Activated naive CD4-positive, alpha-beta T cell treated with Interleukin-2 at 50 U/mL for 16 hours (primary cell): ENCODE measurements around the gene FBXL7.

Source experiments
- DNase-seq: peaks from one replicate; pipeline ENCODE4 v3.0.0-alpha.2; 2020

The FBXL7 gene

DNA sequence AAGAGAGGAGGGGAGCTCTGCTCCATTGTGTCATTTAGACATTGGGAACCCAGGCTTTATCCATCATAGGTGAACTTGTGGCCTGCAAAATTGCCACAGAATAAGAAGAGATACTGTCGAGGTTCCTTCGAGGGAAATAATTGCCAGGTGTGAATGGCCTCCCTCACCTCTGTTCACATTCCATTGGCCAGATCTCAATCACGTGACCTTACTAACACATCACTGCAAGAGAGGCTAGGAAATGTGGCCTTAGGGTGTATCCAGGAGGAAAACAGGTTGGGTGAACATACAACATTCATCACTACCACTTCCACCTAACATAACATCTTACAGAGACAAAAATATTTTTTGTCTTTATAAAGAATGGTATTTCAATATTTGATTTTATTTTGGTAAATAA is 182.1 kb downstream of the FBXL7 start:
- DNase-seq = no peak

DNA sequence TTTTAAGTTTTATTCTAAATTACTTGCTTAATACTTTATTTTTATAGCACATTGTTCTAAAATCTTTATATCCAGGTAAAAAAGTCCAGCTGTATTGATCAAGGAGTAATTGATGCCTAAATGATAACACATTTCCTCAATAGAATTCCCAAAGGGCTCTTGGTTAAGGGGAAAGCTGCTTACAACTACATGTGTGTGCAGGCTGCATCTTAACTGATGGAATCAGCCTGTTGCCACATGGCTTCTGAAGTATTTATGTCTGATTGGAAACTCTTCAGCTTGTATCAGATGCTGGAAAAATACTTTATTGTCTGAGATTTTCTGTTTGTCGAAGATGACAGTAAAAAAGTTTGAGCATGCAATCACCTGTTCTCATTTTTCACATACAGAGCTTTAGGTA is 182.6 kb downstream of the FBXL7 start:
- DNase-seq = no peak

DNA sequence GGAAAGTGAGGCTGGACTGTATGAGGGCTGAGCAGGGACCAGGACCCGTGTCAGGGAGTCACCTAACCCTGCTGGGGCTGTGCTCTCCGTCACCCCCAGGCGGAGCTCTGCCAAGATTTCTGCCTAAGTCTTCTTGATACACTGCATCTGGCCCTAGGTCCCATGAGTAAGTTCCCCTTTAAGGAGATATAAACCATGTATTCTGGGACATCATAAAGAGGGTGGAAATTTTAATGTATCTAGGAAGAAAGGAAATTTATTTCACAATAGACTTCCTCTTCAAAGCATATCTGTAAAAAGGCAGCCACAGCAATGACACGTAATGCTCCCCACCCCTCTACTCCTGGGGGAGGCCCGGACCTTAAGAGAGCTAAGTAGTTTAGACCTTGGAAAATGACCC is 183.4 kb downstream of the FBXL7 start:
- no peak for DNase-seq

DNA sequence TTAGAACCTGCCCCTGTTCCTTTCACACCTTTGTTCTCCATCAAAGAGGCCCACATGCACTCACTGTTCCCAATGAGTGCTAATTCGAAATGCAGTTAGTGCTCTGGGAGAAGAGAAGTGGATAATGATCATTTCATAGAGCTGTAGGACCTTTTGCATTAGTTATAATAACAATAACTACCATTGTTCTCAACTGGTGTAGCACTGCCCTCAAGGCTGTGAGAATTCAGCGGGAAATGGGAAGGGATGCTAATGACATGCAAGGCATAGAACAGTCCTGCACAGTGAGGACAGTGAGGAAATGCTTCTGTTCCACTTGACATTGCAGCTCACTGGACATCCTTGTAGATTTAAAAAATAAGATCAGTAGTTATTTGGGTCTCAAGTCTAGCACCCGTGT is 187.4 kb downstream of the FBXL7 start:
- no peak for DNase-seq

GRCh38 chr5:15689836-15690235 is 189.9 kb downstream of the FBXL7 start:
- DNase-seq = no peak

- DNase-seq = no peak
Measured at GRCh38 chr5:15690611-15691010, 190.6 kb downstream of the FBXL7 start.

- DNase-seq = no peak
Measured at GRCh38 chr5:15691521-15691920, 191.5 kb downstream of the FBXL7 start.

DNA sequence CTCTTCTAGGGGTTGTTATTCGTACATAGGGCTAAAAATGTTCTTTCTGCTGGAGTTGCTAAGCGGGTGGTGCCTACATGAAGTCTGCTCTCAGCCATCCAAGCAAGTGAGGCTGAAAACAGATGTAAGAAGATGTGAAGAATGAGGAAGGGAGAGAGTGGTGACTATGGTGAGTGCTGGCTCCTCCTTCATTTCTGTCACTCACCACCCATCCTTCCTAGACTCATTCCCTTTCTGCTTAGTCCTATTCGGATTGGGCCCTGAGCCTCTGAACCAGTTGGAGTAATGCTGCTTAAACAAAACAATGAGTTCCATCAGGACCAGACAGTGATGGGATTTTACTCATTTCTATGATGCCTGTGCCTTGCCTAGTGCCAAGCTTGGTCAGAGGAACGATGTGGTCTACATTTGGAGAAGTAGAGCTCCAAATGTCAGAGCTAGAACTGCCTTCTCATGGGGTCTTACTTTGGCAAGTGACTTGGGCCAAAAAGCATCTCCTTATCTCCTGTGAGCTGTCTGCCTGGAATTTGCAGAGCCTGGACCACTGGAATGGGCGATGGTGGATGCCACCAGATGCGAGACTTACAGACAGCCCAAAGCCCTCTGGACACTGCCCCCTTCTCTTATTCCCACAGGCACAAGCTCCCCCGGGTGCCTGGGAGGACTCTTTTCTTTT is 192.9 kb downstream of the FBXL7 start:
- DNase-seq = no peak

DNA sequence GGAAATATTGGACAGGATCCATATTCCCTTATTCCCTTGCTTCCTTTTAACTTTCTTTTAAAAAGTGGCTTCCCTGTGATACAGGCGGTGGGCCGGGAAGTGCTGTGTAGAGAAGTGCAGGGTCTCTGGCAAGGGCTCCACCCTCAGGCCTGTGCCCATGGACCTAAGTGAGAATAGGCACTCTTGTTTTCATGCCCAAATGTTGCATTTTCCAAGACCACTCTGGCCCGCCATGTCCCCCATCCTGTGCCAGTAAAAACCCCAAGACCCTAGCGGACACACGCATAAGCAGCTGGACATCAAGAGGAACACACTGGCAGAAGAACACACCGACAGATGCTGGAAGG is 193.4 kb downstream of the FBXL7 start:
- no peak for DNase-seq

- no peak for DNase-seq
Measured at GRCh38 chr5:15693933-15694332, 194.0 kb downstream of the FBXL7 start.

- no peak for DNase-seq
Measured at GRCh38 chr5:15694696-15695214, 194.8 kb downstream of the FBXL7 start.

DNA sequence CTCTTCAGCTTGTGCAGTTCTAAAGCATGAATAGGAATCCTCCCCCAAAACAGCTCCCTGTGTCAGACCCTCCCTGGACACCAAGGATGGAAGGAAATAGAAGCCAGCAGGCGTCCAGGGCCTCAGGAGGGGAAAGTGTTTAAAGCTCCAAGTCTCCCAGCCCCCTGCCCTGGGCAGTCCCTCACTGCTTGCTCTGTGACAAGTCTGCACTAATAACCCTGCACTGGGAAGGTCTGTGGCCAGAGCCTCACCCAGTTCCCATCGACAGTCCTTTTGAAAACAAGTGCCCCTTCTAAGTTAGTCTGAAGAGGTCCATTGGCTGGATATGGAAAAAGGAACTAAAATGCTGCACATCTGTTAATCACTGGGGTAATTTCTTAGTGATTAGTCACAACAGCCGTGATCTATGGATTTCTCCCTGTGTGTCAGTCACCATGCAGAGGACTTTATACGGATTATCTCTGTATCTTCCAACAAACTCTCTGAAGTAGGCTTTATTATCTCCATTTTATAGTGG is 195.3 kb downstream of the FBXL7 start:
- no peak for DNase-seq

GRCh38 chr5:15700373-15700772 is 200.4 kb downstream of the FBXL7 start:
- no peak for DNase-seq

GRCh38 chr5:15702102-15702501 is 202.1 kb downstream of the FBXL7 start:
- no peak for DNase-seq

DNA sequence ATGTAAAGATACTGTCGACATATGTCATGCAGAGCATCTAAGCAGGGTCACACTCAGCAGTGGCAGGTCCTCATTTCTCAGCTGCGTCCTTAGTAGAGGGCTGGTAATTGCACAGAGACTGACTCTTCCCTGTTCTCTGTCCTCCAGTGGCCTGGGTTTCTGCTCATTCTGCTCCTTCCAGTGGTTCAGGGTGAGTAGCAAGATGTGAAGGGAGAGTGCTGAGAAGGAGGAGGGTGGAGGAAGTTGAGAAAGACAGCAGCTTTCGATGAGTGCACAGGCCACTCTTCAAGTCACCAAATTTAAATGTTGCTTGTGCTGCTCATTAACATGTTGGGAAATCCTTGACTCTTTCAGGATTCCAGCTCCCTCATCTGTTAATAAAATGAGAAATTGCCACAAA is 203.9 kb downstream of the FBXL7 start:
- DNase-seq = no peak

GRCh38 chr5:15704397-15704947 is 204.5 kb downstream of the FBXL7 start:
- no peak for DNase-seq

DNA sequence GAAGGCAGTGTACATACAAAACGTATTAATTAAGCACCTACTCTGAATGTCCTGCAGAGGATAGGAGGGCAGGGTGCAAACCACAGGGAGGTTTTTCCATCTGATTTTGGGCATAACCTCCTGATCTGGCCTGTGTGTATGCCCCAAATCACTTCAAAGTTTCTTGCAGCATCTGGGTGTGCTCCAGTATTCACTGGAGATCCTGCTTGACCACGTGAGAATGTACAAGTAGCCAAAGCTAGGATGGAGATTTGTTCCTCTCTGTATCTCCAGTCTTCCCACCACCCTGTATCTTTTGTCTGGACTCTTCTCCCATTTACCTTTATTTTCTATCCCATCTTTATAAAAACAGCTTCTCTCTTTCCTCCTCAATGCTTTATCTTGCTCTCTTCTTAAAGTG is 207.7 kb downstream of the FBXL7 start:
- no peak for DNase-seq

DNA sequence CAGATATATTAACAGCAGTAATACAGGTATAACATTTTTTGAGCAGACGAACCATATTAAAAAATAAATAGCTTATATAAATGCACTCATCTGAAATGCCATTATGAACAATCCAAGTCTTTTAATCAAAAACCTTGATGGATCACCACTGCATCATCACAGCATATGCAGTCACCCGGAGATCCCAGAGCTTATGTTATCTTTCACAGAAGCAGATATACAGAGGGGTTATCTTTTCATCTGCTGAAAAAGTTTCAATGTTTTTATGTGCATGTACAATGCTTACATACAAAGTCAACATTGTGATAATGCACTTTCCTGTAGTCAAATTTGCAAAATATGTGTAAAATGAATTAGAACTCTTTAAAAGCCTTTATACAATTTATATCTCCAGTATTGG is 211.9 kb downstream of the FBXL7 start:
- no peak for DNase-seq

DNA sequence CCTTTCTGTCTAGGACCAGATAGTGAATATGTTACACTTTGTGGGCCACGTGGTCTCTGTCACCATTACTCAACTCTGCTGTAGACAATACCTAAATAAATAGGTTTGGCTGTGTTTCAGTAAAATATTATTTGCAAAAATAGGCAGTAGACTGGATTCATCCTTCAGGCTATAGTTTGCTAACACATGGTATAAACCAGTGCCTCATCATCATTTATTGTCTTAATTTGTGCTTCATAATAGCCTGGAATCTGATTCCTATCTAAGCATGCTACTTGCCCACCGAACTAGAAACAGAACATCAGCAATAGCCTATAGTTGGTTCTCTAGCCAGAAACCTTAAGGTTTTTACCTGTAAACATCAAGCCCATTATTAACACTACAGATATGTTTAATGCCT is 215.6 kb downstream of the FBXL7 start:
- no peak for DNase-seq

DNA sequence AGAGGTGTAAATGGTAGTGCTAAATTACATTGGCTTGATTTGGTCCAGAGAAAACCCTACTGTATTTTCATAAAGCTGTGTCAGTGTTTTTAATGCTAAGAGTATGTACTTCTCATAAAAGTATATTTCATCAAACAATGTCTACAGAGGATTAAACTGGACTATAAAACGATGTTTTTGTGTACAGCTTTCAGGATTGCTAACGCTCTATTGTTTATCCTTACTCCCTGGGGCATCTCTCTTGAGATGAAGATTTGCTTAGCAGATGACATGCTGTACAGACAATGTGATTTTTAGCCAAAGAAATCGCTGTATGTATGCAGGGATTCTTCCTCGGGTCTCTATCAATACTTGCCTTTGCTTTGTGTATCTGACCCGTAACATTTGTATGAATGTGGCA is 216.0 kb downstream of the FBXL7 start:
- no peak for DNase-seq

- DNase-seq = no peak
Measured at GRCh38 chr5:15717001-15717400, 217.0 kb downstream of the FBXL7 start.

DNA sequence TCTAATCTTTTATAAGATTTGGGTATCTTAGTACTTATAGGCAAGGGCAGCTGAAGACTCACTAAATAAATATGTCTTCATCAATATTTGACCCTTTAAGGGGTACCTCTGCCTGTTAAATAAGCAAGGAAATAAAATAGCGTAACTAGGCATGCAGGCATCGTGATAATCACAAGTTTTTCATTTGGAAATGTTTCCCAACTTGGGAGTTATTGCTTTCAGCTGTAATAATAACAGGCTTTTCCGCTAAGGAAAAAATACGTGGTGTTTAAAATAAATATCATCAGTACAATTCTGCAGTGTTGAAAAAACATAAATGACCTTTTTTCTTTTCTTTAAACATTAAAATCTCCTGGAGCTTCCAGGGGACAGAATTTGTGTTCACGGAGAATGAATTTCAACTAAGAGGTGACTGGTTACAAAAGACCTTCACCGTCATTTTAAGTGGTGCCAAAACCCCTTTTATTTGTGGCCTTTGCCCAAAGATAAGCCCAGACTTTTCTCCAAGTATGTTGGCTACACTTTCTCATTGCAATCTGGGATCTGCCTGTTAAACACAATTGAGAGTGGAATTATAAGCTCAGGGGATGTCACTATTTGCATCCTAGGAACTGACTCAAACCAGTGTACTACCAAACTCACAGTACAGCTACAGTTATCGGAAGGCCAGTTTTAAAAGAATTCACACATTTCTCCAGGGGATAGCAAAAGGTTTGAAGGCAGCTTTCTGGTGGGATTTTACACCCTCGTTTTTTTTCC is 218.6 kb downstream of the FBXL7 start:
- DNase-seq = no peak

DNA sequence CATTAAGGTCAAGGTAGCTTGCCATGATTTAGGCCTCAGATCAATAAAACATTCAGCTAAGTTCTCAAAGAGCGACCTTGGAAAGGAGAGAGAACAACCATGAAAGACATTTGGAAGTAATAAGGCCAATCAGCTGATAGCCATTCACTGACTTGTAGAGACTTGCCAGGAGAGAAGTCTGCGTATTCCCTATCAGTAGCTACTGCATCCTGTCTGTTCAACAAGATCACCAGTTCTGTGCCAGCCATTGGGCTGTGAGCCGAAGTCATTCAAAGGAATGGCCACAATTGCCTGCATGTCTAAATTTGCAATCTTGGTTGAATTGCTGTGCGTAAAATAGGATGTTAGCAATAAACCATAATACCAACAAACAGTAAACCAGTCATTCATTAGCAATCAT is 219.8 kb downstream of the FBXL7 start:
- DNase-seq = no peak

DNA sequence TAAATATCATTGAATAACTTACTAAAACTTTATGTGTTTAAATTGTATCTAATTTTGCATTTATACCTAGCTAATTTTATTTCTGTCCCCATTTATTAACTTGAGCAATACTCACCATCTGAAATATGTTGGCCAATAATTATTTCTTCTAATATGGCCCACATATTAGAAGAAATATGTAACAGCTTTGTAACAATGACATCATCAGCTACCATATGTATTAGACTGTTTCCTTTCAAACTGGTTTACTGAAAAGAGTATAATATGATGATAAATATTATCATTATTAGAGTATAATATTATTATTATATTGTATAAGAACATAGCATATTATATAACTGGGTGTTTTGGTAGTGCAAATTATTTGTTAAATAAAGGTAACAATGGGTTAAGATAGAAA is 220.5 kb downstream of the FBXL7 start:
- DNase-seq = no peak
